Measurements from ENCODE around the gene ERMAP. TPM values are rescaled to one million over a fixed set of nuclear protein-coding genes. Genes with fewer than 3 reads are reported as not detected.

ERMAP gene
- total RNA-seq (2022; extraction: Qiagen RNA extraction), result 3.4 to 3.7 TPM (median 3.7 TPM) in 5 replicates

DNA sequence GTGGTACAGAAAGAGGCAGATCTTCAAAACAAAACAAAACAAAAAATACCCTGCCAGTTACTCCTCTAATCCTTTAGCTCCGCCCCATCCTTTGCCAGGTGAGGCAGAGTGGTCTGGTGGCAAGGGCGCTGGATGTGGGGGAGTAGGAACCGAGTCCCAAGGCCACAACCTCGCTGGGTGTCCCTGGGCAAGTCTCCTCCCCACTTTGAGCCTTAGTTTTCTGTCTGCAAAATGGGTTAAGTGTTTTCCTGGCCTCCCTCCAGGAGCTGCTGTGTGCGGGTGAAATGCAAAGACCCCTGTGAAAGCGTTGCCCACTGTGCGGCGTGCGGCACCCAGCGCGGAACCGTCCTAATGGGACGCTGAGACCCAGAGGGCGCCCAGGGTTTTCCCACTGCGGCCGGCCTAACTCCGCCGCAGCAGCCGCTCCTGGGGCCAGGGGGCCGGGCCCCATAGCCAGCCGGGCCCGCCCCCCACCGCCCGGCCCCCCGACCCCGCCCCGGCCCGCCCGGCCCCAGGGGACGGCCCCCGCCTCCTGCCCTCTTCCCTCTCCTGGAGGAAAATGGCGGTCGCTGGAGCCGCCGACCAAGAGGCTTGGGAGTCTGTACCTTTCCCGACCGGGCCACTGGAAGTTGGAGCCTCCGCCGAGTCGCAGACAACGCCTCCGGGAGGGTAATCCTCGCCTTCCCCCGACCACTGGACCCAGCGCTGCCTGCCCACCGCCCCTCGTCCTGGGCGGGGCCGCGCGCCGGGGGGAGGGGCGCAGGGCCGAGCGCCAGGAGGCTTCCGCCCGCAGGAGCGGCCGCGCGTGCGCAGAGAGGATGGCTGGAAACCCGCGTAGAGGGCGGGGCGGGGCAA is at the start of gene ERMAP, which contains the start of gene SVBP:
ERMAP (plus strand) TSS at position 538 of the 855 bp plus-strand sequence. CDS start 13,327 bp downstream, outside the sequence.
SVBP (minus strand) TSS at position 813 of the 855 bp plus-strand sequence. CDS start 853 bp downstream, outside the sequence.

GRCh38 chr1:42784946-42785693 is 31.8 kb upstream of the ERMAP start, which contains the start of gene TMEM269:
Gene TMEM269 (plus strand): TSS chr1:42784991. CDS start chr1:42789894, 4,903 bp downstream.

GRCh38 chr1:42846257-42847110 is 29.6 kb downstream of the ERMAP start, which contains the start of gene ZNF691:
Gene ZNF691 (plus strand): TSS chr1:42846613. CDS start chr1:42849659, 3,046 bp downstream.

Other genes with a start within 250 kb of the ERMAP start
- 55.2 to 67.9 TPM (median 60.7 TPM) in 5 replicates for gene PPIH, start 158.7 kb upstream of the ERMAP start, total RNA-seq (2022; extraction: Qiagen RNA extraction)
- 718 to 754 TPM (median 733 TPM) in 5 replicates for gene YBX1, start 134.7 kb upstream of the ERMAP start, total RNA-seq (2022; extraction: Qiagen RNA extraction)
- not detected in 5 replicates for gene CLDN19, start 76.9 kb upstream of the ERMAP start, total RNA-seq (2022; extraction: Qiagen RNA extraction)
- 28.8 to 34.7 TPM (median 32.9 TPM) in 5 replicates for gene P3H1, start 50.1 kb upstream of the ERMAP start, total RNA-seq (2022; extraction: Qiagen RNA extraction)
- 2.3 to 4.5 TPM (median 3.6 TPM) in 5 replicates for gene C1orf50, start 49.9 kb upstream of the ERMAP start, total RNA-seq (2022; extraction: Qiagen RNA extraction)
- 0.06 to 0.16 TPM (median 0.08 TPM) in 5 replicates for gene TMEM269, start 32.1 kb upstream of the ERMAP start, total RNA-seq (2022; extraction: Qiagen RNA extraction)
- 13.2 to 15.1 TPM (median 14.8 TPM) in 5 replicates for gene SVBP, start 275 bp downstream of the ERMAP start, total RNA-seq (2022; extraction: Qiagen RNA extraction)
- 5.1 to 7.2 TPM (median 6.7 TPM) in 5 replicates for gene ZNF691, start 29.5 kb downstream of the ERMAP start, total RNA-seq (2022; extraction: Qiagen RNA extraction)
- gene SLC2A1, start 141.7 kb downstream of the ERMAP start, total RNA-seq (2022; extraction: Qiagen RNA extraction), result 113 to 147 TPM (median 130 TPM) in 5 replicates